Nephron (organoid): Measurements from ENCODE around the gene ZHX3.

ENCODE experiments used
- H3K27ac Mint-ChIP-seq, 3 experiments: 2 replicates each; pipeline ENCODE4 v1.8.0; 2020; ENCODE audit warnings: mixed read lengths in 3 of 3, mild to moderate bottlenecking in 2 of 3, moderate library complexity in 1 of 3
- H3K27me3 Mint-ChIP-seq: 2 replicates; pipeline ENCODE4 v1.8.0; 2021; ENCODE audit warnings: low read depth, mild to moderate bottlenecking, moderate library complexity, mixed read lengths
- H3K36me3 Mint-ChIP-seq: 2 replicates; pipeline ENCODE4 v1.8.0; 2020; ENCODE audit warnings: low read depth, mixed read lengths
- H3K4me1 Mint-ChIP-seq: 2 replicates; pipeline ENCODE4 v1.8.0; 2020; ENCODE audit warnings: mixed read lengths
- H3K4me3 Mint-ChIP-seq, 3 experiments: 2 replicates each; pipeline ENCODE4 v1.8.0; 2020; ENCODE audit warnings: mild to moderate bottlenecking in 3 of 3, mixed read lengths in 3 of 3, moderate library complexity in 2 of 3
- H3K9me3 Mint-ChIP-seq: 2 replicates; pipeline ENCODE4 v1.8.0; 2020; ENCODE audit warnings: mixed read lengths
- TF ChIP-seq, protein P1 (sequence below), 3 experiments: fragments of 200-600 bp; sonication (generic); IDR thresholded peaks; one replicate each; pipeline ENCODE4 v1.5.0; 2021; ENCODE audit warnings: antibody characterized with exemption in 3 of 3; ENCODE audit not compliant: unreplicated experiment in 3 of 3

The ZHX3 gene

GRCh38 chr20:41360831-41361756, 43.6 kb upstream of the ZHX3 start:
- no peaks in the 10 kb centered on the region for H3K9me3 Mint-ChIP-seq
- H3K4me1 Mint-ChIP-seq, result peaks cover 5% of the 10 kb centered on the region
- TF ChIP-seq, protein P1, sequence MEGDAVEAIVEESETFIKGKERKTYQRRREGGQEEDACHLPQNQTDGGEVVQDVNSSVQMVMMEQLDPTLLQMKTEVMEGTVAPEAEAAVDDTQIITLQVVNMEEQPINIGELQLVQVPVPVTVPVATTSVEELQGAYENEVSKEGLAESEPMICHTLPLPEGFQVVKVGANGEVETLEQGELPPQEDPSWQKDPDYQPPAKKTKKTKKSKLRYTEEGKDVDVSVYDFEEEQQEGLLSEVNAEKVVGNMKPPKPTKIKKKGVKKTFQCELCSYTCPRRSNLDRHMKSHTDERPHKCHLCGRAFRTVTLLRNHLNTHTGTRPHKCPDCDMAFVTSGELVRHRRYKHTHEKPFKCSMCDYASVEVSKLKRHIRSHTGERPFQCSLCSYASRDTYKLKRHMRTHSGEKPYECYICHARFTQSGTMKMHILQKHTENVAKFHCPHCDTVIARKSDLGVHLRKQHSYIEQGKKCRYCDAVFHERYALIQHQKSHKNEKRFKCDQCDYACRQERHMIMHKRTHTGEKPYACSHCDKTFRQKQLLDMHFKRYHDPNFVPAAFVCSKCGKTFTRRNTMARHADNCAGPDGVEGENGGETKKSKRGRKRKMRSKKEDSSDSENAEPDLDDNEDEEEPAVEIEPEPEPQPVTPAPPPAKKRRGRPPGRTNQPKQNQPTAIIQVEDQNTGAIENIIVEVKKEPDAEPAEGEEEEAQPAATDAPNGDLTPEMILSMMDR (IDR thresholded peaks at IDR 0.05; ENCODE audit: unreplicated experiment in 3 of 3), result no peak
- no peak overlapping the region for H3K4me3 Mint-ChIP-seq
- H3K36me3 Mint-ChIP-seq, result peaks cover 3% of the 10 kb centered on the region
- H3K27me3 Mint-ChIP-seq, result peaks cover 24% of the 10 kb centered on the region
- no peak overlapping the region for H3K27ac Mint-ChIP-seq

DNA sequence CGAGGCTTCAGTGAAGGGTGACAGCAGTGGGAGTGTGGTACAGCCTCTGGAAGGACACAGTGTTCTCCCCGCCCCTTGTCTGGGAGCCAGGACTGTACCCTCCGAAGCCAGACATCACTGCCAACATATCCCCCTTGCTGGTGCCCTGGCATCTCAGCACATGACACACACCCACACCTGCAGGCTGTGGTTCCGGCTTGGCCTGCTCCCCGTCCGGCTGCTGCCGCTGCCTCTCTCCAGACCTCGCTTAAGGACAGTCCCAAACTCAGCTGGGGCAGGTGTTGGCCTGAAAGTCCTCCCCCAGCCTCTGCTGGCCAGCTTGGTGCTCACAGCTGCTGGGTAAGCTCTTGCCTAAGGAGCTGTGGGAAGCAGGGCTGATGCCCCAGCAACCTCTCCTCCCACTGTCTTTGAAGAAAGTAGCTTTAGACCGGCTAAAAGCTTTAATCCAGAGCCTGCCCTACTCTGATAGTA, 42.0 kb upstream of the ZHX3 start:
- H3K9me3 Mint-ChIP-seq, result no peaks in the 10 kb centered on the region
- no peaks in the 10 kb centered on the region for H3K4me1 Mint-ChIP-seq
- H3K4me3 Mint-ChIP-seq, result no peak overlapping the region
- TF ChIP-seq, protein P1 (IDR thresholded peaks at IDR 0.05; ENCODE audit: unreplicated experiment in 3 of 3), result no peak
- H3K36me3 Mint-ChIP-seq, result no peaks in the 10 kb centered on the region
- no peak overlapping the region for H3K27ac Mint-ChIP-seq
- peaks cover 12% of the 10 kb centered on the region for H3K27me3 Mint-ChIP-seq

DNA sequence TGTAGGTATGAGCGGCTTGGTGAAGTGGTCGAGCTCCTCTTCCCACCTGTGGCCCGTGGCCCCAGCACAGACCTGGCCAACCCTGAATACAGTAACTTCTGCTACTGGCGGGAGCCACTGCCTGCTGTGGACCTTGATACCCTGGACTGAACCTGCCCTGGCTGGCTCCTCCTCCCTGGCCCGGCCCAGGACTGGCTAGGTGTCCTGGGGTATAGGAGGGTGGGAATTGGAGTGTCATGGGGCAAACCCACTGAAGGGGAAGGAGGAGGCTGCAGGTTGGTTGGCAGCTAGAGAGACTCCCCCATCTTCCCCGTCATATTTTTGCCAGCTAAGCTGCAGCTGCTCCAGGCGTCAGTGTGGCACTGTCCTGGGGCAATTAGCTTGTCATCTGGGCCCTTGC, 41.2 kb upstream of the ZHX3 start:
- TF ChIP-seq, protein P1 (IDR thresholded peaks at IDR 0.05; ENCODE audit: unreplicated experiment in 3 of 3), result no peak
- no peak overlapping the region for H3K27ac Mint-ChIP-seq
- H3K4me3 Mint-ChIP-seq, result no peak overlapping the region
- H3K4me1 Mint-ChIP-seq, result no peaks in the 10 kb centered on the region
- no peaks in the 10 kb centered on the region for H3K9me3 Mint-ChIP-seq
- no peaks in the 10 kb centered on the region for H3K36me3 Mint-ChIP-seq
- peaks cover 7% of the 10 kb centered on the region for H3K27me3 Mint-ChIP-seq

GRCh38 chr20:41358230-41358629, 40.7 kb upstream of the ZHX3 start:
- Mint-ChIP-seq H3K27me3 (peaks cover 5% of the 10 kb centered on the region), H3K36me3 (no peaks in the 10 kb centered on the region), H3K4me3 (no peak overlapping the region), H3K27ac (no peak overlapping the region), H3K4me1 (no peaks in the 10 kb centered on the region), H3K9me3 (no peaks in the 10 kb centered on the region)
- TF ChIP-seq, protein P1 (IDR thresholded peaks at IDR 0.05; ENCODE audit: unreplicated experiment in 3 of 3), result no peak

DNA sequence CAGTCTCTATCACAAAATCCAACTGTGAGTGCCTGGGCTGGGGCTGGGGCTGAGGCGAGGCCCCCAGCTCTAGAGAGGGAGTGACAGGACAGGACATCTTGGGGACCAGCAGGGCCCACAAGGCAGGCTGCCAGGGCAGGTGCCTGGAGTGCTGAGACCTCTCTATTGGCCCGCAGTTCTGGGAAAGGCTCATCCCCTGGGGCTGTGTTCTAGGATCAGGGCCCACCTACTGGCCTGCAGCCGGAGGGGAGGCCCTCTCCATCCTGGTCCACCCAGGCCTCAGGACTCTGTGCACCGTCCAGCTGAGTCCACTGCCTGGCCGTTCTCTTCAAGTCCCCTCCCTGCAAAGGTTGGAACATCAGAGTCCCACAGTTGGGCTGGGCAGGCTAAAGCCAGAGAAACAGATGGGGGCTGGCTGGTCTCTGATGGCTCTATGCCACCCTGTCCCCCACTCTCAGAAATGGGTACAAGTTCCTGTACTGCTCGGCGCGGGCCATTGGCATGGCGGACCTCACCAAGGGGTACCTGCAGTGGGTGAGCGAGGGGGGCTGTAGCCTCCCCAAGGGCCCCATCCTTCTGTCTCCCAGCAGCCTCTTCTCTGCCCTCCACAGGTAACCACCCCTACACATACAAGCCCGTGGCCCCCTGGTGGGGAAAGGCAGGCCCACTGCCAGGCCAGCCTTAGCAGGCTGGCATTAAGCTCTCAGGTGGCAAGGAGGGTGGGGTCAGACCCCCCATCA, 40.1 kb upstream of the ZHX3 start:
- Mint-ChIP-seq H3K9me3 (no peaks in the 10 kb centered on the region), H3K36me3 (no peaks in the 10 kb centered on the region)
- TF ChIP-seq, protein P1 (IDR thresholded peaks at IDR 0.05; ENCODE audit: unreplicated experiment in 3 of 3), result no peak

More for the DNA sequence above, 40.1 kb upstream of the ZHX3 start:
- Mint-ChIP-seq H3K4me3 (no peak overlapping the region), H3K27me3 (peaks cover 5% of the 10 kb centered on the region), H3K27ac (no peak overlapping the region), H3K4me1 (no peaks in the 10 kb centered on the region)
